ENCODE data around the gene ZBED1.
A peak's percentile ranks its signal among the peaks of the same experiment; 100 is the strongest.

Gene ZBED1

GRCh38 chrX:2497961-2498780, 2.6 kb downstream of the ZBED1 start:
- peak overlapping the region; percentile 67; the same call in 1 of the 2 replicates for H3K9ac ChIP-seq (ENCODE audit: low read length)
- no peaks in the 10 kb centered on the region for H3K9me3 ChIP-seq (ENCODE audit: insufficient read depth, low read length)
- H3K4me3 ChIP-seq (ENCODE audit: insufficient read depth, low read length, poor library complexity, severe bottlenecking): no peak overlapping the region

DNA sequence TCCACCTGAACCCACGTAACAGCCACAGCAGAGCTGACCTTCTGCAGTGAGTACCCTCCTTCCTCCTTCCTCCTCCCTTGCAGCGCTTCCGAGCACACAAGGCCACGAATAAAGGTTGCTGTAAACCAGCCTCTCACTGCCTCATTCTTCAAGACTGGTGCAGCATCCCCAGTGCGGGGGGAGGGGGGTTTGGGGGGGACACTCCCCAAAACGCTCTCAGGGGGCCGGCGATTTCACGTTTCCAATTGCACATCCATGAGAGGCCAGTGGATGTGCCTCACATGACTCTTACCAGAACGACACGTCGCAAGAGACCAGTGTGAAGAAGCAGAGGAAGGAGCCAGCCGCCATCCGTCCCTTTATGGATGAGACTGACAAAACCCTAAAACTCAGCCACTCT, 5.2 kb downstream of the ZBED1 start:
- H3K9me2 ChIP-seq (replicated peaks; ENCODE audit: insufficient read depth, low read length): no peaks in the 10 kb centered on the region
- no peaks in the 10 kb centered on the region for H3K36me3 ChIP-seq (ENCODE audit: low read length)
- no peak overlapping the region for H2AFZ ChIP-seq (ENCODE audit: low read depth, low read length, severe bottlenecking)
- no peaks in the 10 kb centered on the region for H4K20me1 ChIP-seq (ENCODE audit: low read depth, low read length)
- no peak overlapping the region for H3K27ac ChIP-seq (ENCODE audit: low read depth, low read length)
- no peak overlapping the region for H3K4me3 ChIP-seq (ENCODE audit: insufficient read depth, low read length, poor library complexity, severe bottlenecking)
- no peak for TF ChIP-seq CTCF (IDR thresholded peaks at IDR 0.05; ENCODE audit: insufficient read depth, low read length, poor library complexity, severe bottlenecking)
- no peak for TF ChIP-seq EZH2phosphoT487 (conservative IDR thresholded peaks at IDR 0.05; ENCODE audit: low read length)
- peaks cover 11% of the 10 kb centered on the region; the same call in 1 of the 2 replicates for H3F3A ChIP-seq (ENCODE audit: insufficient read depth)
- H3K27me3 ChIP-seq (ENCODE audit: low read length): no peaks in the 10 kb centered on the region
- no peaks in the 10 kb centered on the region for H3K9me3 ChIP-seq (ENCODE audit: insufficient read depth, low read length)
- no peak overlapping the region for H3K9ac ChIP-seq (ENCODE audit: low read length)
- H3K79me2 ChIP-seq (ENCODE audit: insufficient read depth, low read length): peaks cover 44% of the 10 kb centered on the region
- no peak overlapping the region for H3K4me2 ChIP-seq (ENCODE audit: low read depth, low read length, poor library complexity, severe bottlenecking)

More at GRCh38 chrX:2497961-2498780, 2.6 kb downstream of the ZBED1 start:
- Histone ChIP-seq H3K79me2 (ENCODE audit: insufficient read depth, low read length) (peaks cover 36% of the 10 kb centered on the region), H2AFZ (ENCODE audit: low read depth, low read length, severe bottlenecking) (no peak overlapping the region), H3K36me3 (ENCODE audit: low read length) (no peaks in the 10 kb centered on the region), H3F3A (ENCODE audit: insufficient read depth) (peaks cover 11% of the 10 kb centered on the region; the same call in 1 of the 2 replicates), H3K27ac (ENCODE audit: low read depth, low read length) (peak overlapping the region; percentile 72), H3K9me2 (replicated peaks; ENCODE audit: insufficient read depth, low read length) (no peaks in the 10 kb centered on the region), H3K27me3 (ENCODE audit: low read length) (no peaks in the 10 kb centered on the region), H4K20me1 (ENCODE audit: low read depth, low read length) (no peaks in the 10 kb centered on the region), H3K4me2 (ENCODE audit: low read depth, low read length, poor library complexity, severe bottlenecking) (peak overlapping the region; percentile 69)
- TF ChIP-seq EZH2phosphoT487 (conservative IDR thresholded peaks at IDR 0.05; ENCODE audit: low read length) (no peak), CTCF (IDR thresholded peaks at IDR 0.05; ENCODE audit: insufficient read depth, low read length, poor library complexity, severe bottlenecking) (no peak)

DNA sequence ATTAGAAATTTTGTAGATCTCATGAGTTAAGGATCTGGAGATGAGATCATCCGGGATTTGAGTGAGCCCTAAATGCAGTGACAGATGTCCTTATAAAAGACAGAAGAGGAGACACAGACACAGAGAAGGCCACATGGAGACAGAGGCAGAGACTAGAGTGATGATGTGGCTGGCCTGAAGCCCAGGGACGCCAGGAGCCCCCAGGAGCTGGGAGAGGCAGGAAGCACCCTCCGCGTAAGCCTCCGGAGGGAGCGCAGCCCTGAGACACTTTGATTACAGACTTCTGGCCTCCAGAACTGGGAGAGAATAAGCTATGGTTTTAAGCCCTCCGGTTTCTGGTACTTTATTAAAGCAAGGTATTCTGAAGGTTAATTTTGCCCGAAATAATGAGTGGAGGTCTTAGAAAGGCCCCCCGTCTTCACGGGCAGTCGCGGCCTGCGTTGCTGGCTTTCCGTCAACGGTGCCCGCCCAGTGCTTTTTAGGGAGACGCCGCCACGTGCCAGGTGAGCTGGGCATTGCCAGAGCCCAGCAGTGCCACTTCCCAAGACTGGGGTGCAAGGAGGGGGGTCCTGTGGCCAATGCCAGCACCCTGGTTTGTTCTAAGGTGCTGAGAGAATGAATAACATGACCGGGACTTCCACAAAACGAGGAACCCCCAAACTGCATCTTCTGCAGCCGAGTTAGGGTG, 8.1 kb downstream of the ZBED1 start:
- peak overlapping the region; percentile 38; the same call in 1 of the 2 replicates for H3K27ac ChIP-seq (ENCODE audit: low read depth, low read length)

More for the DNA sequence above, 8.1 kb downstream of the ZBED1 start:
- Histone ChIP-seq H3K36me3 (ENCODE audit: low read length) (no peaks in the 10 kb centered on the region), H4K20me1 (ENCODE audit: low read depth, low read length) (no peaks in the 10 kb centered on the region), H3F3A (ENCODE audit: insufficient read depth) (no peaks in the 10 kb centered on the region; the same call in 1 of the 2 replicates), H3K9me3 (ENCODE audit: insufficient read depth, low read length) (no peaks in the 10 kb centered on the region), H3K9me2 (replicated peaks; ENCODE audit: insufficient read depth, low read length) (no peaks in the 10 kb centered on the region), H3K27me3 (ENCODE audit: low read length) (no peaks in the 10 kb centered on the region), H3K4me2 (ENCODE audit: low read depth, low read length, poor library complexity, severe bottlenecking) (peak overlapping the region; percentile 22), H3K9ac (ENCODE audit: low read length) (no peak overlapping the region), H2AFZ (ENCODE audit: low read depth, low read length, severe bottlenecking) (no peak overlapping the region), H3K4me3 (ENCODE audit: insufficient read depth, low read length, poor library complexity, severe bottlenecking) (no peak overlapping the region), H3K79me2 (ENCODE audit: insufficient read depth, low read length) (peaks cover 18% of the 10 kb centered on the region)
- TF ChIP-seq EZH2phosphoT487 (conservative IDR thresholded peaks at IDR 0.05; ENCODE audit: low read length): no peak
- no peak for TF ChIP-seq CTCF (IDR thresholded peaks at IDR 0.05; ENCODE audit: insufficient read depth, low read length, poor library complexity, severe bottlenecking)
